ENCODE results near the gene MLLT11.

The MLLT11 gene

DNA sequence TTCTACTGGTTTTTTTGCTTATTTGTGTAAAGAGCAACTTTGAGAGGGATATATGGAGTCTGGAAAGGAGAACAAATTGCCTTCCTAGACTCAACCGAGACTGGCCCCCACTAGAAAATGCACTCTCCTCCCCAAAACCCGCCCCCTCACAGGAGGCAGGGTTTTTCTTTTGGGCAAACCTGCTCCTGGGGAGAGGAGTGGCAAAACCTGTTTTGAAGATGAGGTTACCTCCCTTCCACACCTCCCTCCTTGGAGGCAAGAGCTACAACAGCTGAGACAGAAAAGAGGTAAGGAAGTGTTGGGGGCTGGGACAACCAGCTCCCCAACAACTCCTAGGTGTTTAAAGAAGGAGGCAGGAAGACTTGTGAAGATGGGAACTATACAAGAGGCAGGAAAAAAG, 23.8 kb upstream of the MLLT11 start, which contains the start of gene BNIPL:
BNIPL (plus strand) TSS at position 231 of the 400 bp plus-strand sequence; CDS start at position 371, 140 bp downstream.
- Histone ChIP-seq H3K9ac (no peak within 1 kb of the TSS), H4K20me1 (no peaks in the 10 kb centered on the region), H3K4me3 (no peak within 1 kb of the TSS), H3K27me3 (no peaks in the 10 kb centered on the region), H3K27ac (no peak within 1 kb of the TSS), H3K9me3 (replicated peaks in 1 of 11) (no peaks in the 10 kb centered on the region), H3K4me2 (no peak within 1 kb of the TSS), H3K4me1 (peaks cover 0 to 9% (median 0%) of the 10 kb centered on the region in 10 experiments; a peak in 5 of 20 replicates), H3K36me3 (peaks cover 31 to 57% (median 46%) of the 10 kb centered on the region in 11 experiments)
- no peak for TF ChIP-seq Cebpa-rat (IDR thresholded peaks at IDR 0.05)

DNA sequence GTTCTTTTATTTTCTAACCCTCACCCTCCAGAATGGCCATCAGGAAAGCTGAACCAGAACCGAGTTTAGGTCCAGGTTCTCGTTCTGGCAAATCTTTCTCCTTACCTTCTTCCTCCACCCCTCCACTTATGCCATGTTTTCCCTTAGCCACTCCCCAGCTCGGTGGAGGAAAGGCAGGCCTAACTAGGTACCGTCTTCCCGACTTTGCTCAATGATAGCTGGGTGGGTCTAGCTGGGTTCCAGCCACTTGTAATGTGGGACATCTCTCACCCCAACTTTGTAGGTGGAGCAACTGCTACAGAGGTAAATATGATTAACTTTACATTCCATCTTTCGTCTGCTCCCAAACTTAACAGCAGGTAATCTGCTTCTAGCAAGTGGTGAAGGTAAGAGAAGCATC, 23.2 kb upstream of the MLLT11 start:
- Histone ChIP-seq H3K27ac (no peak overlapping the region), H3K4me3 (no peak overlapping the region), H3K9ac (no peak overlapping the region), H3K4me1 (peaks cover 0 to 9% (median 0%) of the 10 kb centered on the region in 10 experiments; a peak in 5 of 20 replicates), H4K20me1 (no peaks in the 10 kb centered on the region), H3K9me3 (replicated peaks in 1 of 11) (no peaks in the 10 kb centered on the region), H3K36me3 (peaks cover 24 to 50% (median 39%) of the 10 kb centered on the region in 11 experiments), H3K4me2 (no peak overlapping the region), H3K27me3 (no peaks in the 10 kb centered on the region)
- TF ChIP-seq Cebpa-rat (IDR thresholded peaks at IDR 0.05) = no peak

DNA sequence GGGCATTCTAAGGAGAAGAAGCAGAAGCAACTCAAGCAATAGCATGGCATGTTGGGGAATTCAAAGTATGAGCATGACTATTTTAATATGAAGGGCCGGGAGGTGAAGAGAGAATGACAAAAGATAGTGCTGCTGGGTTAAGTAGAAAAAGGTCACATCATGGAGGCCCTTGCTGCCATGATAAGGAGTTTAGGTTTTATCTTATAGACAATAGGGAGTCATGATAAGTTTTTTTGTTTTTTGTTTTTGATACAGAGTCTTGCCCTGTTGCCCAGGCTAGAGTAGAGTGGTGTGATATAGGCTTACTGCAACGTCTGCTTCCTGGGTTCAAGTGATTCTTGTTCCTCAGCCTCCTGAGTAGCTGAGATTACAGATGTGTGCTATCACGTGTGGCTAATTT, 20.7 kb upstream of the MLLT11 start:
- no peaks in the 10 kb centered on the region for H4K20me1 ChIP-seq
- H3K27ac ChIP-seq = no peak overlapping the region
- H3K9me3 ChIP-seq (replicated peaks in 1 of 11) = no peaks in the 10 kb centered on the region
- H3K4me3 ChIP-seq = no peak overlapping the region
- H3K9ac ChIP-seq = no peak overlapping the region
- H3K4me1 ChIP-seq = no peaks in the 10 kb centered on the region
- H3K27me3 ChIP-seq = no peaks in the 10 kb centered on the region
- TF ChIP-seq Cebpa-rat (IDR thresholded peaks at IDR 0.05) = no peak
- no peak overlapping the region for H3K4me2 ChIP-seq
- H3K36me3 ChIP-seq = peaks cover 10 to 32% (median 20%) of the 10 kb centered on the region in 11 experiments

DNA sequence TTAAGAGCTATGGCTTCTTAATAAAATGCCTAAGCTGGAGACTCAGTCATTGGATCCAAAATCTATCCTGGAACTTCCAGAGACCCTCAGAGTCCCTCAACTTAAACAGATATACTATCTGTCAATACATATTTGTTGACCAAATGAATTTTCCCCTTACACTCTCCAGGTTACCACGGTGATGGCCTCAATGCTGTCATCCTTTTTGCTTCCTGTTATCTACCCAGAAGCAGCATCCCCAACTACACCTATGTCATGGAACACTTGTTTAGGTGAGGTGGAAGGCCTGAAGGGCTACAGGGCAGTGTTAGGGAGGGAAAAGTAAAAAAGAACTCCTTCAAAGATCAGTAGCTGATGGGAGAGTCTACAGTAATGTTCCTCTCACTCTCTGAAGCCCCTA, 17.0 kb upstream of the MLLT11 start:
- peaks cover 3 to 15% (median 6%) of the 10 kb centered on the region in 10 experiments; a peak in 19 of 20 replicates for H3K4me1 ChIP-seq
- H3K36me3 ChIP-seq = peaks cover 0 to 10% (median 0%) of the 10 kb centered on the region in 11 experiments; a peak in 2 of 22 replicates
- peaks cover 0 to under 1% (median 0%) of the 10 kb centered on the region in 11 experiments; a peak in 1 of 22 replicates for H3K9me3 ChIP-seq (replicated peaks in 1 of 11)
- H3K4me2 ChIP-seq = no peak overlapping the region
- no peak overlapping the region for H3K27ac ChIP-seq
- no peak for TF ChIP-seq Cebpa-rat (IDR thresholded peaks at IDR 0.05)
- H3K4me3 ChIP-seq = no peak overlapping the region
- peaks cover 19 to 29% (median 27%) of the 10 kb centered on the region in 11 experiments for H3K27me3 ChIP-seq
- H3K9ac ChIP-seq = no peak overlapping the region
- H4K20me1 ChIP-seq = peaks cover 0 to 17% (median 11%) of the 10 kb centered on the region in 11 experiments; a peak in 17 of 22 replicates

DNA sequence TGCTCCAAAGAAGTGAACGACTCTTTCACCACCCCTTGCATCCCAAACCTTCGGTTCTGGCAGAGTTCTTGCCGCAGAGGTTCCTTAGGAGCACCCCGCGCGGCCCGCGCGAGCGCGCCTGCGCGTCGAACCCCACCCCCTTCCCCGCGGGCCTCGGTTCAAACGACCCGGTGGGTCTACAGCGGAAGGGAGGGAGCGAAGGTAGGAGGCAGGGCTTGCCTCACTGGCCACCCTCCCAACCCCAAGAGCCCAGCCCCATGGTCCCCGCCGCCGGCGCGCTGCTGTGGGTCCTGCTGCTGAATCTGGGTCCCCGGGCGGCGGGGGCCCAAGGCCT, 12.6 kb upstream of the MLLT11 start, which contains the start of gene C1orf56:
C1orf56 (plus strand) TSS at position 161 of the 334 bp plus-strand sequence; CDS start at position 258, 97 bp downstream.
- Histone ChIP-seq H3K4me2 (peak within 1 kb of the TSS; percentile 73 to 99 (median 82)), H3K4me1 (peaks cover 11 to 28% (median 13%) of the 10 kb centered on the region in 10 experiments; a peak in 19 of 20 replicates), H3K9ac (peak within 1 kb of the TSS; percentile 5 to 67 (median 39); a peak in 15 of 22 replicates), H3K36me3 (peaks cover 16 to 41% (median 30%) of the 10 kb centered on the region in 11 experiments), H3K27ac (no peak within 1 kb of the TSS), H3K9me3 (replicated peaks in 1 of 11) (peaks cover 0 to 9% (median 0%) of the 10 kb centered on the region in 11 experiments; a peak in 2 of 22 replicates), H3K4me3 (peak within 1 kb of the TSS; percentile 47 to 68 (median 57)), H4K20me1 (peaks cover 29 to 61% (median 53%) of the 10 kb centered on the region in 11 experiments), H3K27me3 (peaks cover 38 to 72% (median 60%) of the 10 kb centered on the region in 11 experiments)
- TF ChIP-seq Cebpa-rat (IDR thresholded peaks at IDR 0.05) = no peak

DNA sequence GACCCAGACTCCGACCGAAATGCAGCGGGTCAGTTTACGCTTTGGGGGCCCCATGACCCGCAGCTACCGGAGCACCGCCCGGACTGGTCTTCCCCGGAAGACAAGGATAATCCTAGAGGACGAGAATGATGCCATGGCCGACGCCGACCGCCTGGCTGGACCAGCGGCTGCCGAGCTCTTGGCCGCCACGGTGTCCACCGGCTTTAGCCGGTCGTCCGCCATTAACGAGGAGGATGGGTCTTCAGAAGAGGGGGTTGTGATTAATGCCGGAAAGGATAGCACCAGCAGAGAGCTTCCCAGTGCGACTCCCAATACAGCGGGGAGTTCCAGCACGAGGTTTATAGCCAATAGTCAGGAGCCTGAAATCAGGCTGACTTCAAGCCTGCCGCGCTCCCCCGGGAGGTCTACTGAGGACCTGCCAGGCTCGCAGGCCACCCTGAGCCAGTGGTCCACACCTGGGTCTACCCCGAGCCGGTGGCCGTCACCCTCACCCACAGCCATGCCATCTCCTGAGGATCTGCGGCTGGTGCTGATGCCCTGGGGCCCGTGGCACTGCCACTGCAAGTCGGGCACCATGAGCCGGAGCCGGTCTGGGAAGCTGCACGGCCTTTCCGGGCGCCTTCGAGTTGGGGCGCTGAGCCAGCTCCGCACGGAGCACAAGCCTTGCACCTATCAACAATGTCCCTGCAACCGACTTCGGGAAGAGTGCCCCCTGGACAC, 12.1 kb upstream of the MLLT11 start:
- peaks cover 11 to 28% (median 13%) of the 10 kb centered on the region in 10 experiments; a peak in 19 of 20 replicates for H3K4me1 ChIP-seq
- no peak for TF ChIP-seq Cebpa-rat (IDR thresholded peaks at IDR 0.05)
- no peak overlapping the region for H3K27ac ChIP-seq
- peaks cover 34 to 66% (median 58%) of the 10 kb centered on the region in 11 experiments for H4K20me1 ChIP-seq
- H3K27me3 ChIP-seq = peaks cover 38 to 77% (median 60%) of the 10 kb centered on the region in 11 experiments
- peak overlapping the region; percentile 5 to 67 (median 39); a peak in 15 of 22 replicates for H3K9ac ChIP-seq
- peak overlapping the region; percentile 73 to 99 (median 82) for H3K4me2 ChIP-seq
- peak overlapping the region; percentile 47 to 68 (median 57) for H3K4me3 ChIP-seq
- H3K36me3 ChIP-seq = peaks cover 22 to 46% (median 35%) of the 10 kb centered on the region in 11 experiments
- peaks cover 0 to 9% (median 0%) of the 10 kb centered on the region in 11 experiments; a peak in 2 of 22 replicates for H3K9me3 ChIP-seq (replicated peaks in 1 of 11)

DNA sequence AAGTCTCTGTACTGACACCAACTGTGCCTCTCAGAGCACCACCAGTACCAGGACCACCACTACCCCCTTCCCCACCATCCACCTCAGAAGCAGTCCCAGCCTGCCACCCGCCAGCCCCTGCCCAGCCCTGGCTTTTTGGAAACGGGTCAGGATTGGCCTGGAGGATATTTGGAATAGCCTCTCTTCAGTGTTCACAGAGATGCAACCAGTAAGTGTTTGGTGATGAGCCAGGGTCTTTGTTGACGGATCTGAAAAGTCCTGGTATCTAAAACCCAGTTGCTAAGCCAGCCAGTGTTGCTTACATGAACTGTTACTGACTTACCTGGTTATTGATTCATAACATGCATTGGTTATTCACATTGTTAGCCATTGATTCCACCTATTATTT, 11.6 kb upstream of the MLLT11 start:
- Histone ChIP-seq H3K27me3 (peaks cover 38 to 78% (median 60%) of the 10 kb centered on the region in 11 experiments), H3K27ac (no peak overlapping the region), H3K36me3 (peaks cover 27 to 49% (median 40%) of the 10 kb centered on the region in 11 experiments), H3K4me2 (peak overlapping the region; percentile 73 to 99 (median 82)), H3K9ac (peak overlapping the region in 4 of 11 experiments; percentile 30 to 67 (median 46); a peak in 4 of 22 replicates), H3K4me3 (peak overlapping the region; percentile 47 to 68 (median 57)), H4K20me1 (peaks cover 34 to 72% (median 63%) of the 10 kb centered on the region in 11 experiments), H3K9me3 (replicated peaks in 1 of 11) (peaks cover 0 to 9% (median 0%) of the 10 kb centered on the region in 11 experiments; a peak in 2 of 22 replicates), H3K4me1 (peaks cover 11 to 28% (median 13%) of the 10 kb centered on the region in 10 experiments; a peak in 19 of 20 replicates)
- no peak for TF ChIP-seq Cebpa-rat (IDR thresholded peaks at IDR 0.05)

DNA sequence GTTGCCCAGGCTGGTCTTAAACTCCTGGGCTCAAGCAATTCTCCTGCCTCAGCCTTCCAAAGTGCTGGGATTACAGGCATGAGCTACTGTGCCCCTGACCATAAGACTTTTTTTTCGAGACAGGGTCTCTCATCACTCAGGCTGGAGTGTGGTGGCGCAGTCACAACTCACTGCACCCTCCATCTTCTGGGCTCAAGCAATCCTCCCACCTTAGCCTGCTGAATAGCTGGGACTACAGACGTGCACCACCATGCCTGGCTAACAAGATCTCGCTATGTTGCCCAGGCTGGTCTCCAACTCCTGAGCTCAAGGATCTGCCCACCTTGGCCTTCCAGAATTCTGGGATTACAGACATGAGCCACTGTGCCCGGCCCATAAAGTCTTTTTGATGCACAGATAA, 10.7 kb upstream of the MLLT11 start:
- H3K4me2 ChIP-seq = peak overlapping the region in 2 of 11 experiments; percentile 7 to 8; a peak in 2 of 22 replicates

More for the DNA sequence above, 10.7 kb upstream of the MLLT11 start:
- Histone ChIP-seq H3K36me3 (peaks cover 35 to 52% (median 49%) of the 10 kb centered on the region in 11 experiments), H3K27ac (no peak overlapping the region), H3K4me1 (peaks cover 11 to 36% (median 13%) of the 10 kb centered on the region in 10 experiments; a peak in 19 of 20 replicates), H3K9me3 (replicated peaks in 1 of 11) (peaks cover 0 to 9% (median 0%) of the 10 kb centered on the region in 11 experiments; a peak in 2 of 22 replicates), H4K20me1 (peaks cover 42 to 80% (median 72%) of the 10 kb centered on the region in 11 experiments), H3K27me3 (peaks cover 38 to 82% (median 60%) of the 10 kb centered on the region in 11 experiments), H3K9ac (no peak overlapping the region), H3K4me3 (no peak overlapping the region)
- no peak for TF ChIP-seq Cebpa-rat (IDR thresholded peaks at IDR 0.05)
